Heart right ventricle (tissue), 16 donors: Measurements from ENCODE around the gene FUT8. TPM values are rescaled to one million over a fixed set of nuclear protein-coding genes. Genes with fewer than 3 reads are reported as not detected.

Experiments used
- ATAC-seq, 8 donors: fragments of 200-7000 bp; cut with Tn5 transposase; one replicate each; pipeline ENCODE4 v1.9.1; 2020; ENCODE audit warnings: mild to moderate bottlenecking in 8 of 8, moderate library complexity in 8 of 8, moderate number of reproducible peaks in 1 of 8
- DNase-seq, 2 donors: peaks; one replicate each; pipeline ENCODE4 v3.0.0-alpha.2; 2020
- H3K27ac ChIP-seq, 10 donors: fragments of 200-600 bp; sonication (generic) in 2 of 10; one replicate each; pipeline versions ENCODE4 v1.5.0 to v1.8.0; 2020 to 2022; ENCODE audit warnings: mild to moderate bottlenecking in 3 of 10
- H3K27me3 ChIP-seq, 7 donors: fragments of 200-600 bp; one replicate each; pipeline ENCODE4 v1.8.0; 2021 to 2022; ENCODE audit warnings: mild to moderate bottlenecking in 2 of 7
- H3K36me3 ChIP-seq, 9 donors: fragments of 200-600 bp; sonication (generic) in 1 of 9; one replicate each; pipeline versions ENCODE4 v1.5.0 to v1.8.0; 2020 to 2022; ENCODE audit warnings: mild to moderate bottlenecking in 2 of 9
- H3K4me1 ChIP-seq, 9 donors: fragments of 200-600 bp; sonication (generic) in 1 of 9; one replicate each; pipeline versions ENCODE4 v1.5.0 to v1.8.0; 2020 to 2022; ENCODE audit warnings: mild to moderate bottlenecking in 4 of 9
- H3K4me3 ChIP-seq, 10 donors: fragments of 200-600 bp; sonication (generic) in 2 of 10; one replicate each; pipeline versions ENCODE4 v1.5.0 to v1.8.0; 2020 to 2022; ENCODE audit warnings: mild to moderate bottlenecking in 7 of 10, moderate library complexity in 2 of 10
- H3K9me3 ChIP-seq, 11 donors: fragments of 200-600 bp in 10 of 11; sonication (generic) in 2 of 11; one replicate each; pipeline versions ENCODE4 v1.5.0 to v1.8.0; 2013 to 2022; ENCODE audit warnings: mild to moderate bottlenecking in 2 of 11, control low read depth in 1 of 11, moderate library complexity in 1 of 11
- WGBS, 2 donors: extraction: QIAGEN DNeasy Blood & Tissue Kit; methylation state at CpG; one replicate each; pipeline ENCODE4 v1.1.7; 2013; ENCODE audit warnings: inconsistent platforms in 1 of 2; 5-methylcytosine and 5-hydroxymethylcytosine counted together
- intact Hi-C, 10 donors: fragments of 100-400 bp; cut with DNase I; formaldehyde crosslinking; loops; one replicate each; pipeline versions ENCODE4 v1.11.1 to v1.14.2; 2022
- polyA plus RNA-seq, 2 donors: library from polyadenylated mRNA; stranded (reverse); fragments of 200-250 nt; gene quantifications; one replicate each; pipeline ENCODE4 v1.2.3, GENCODE V29; 2013
- total RNA-seq, 10 donors: library from RNA; stranded (reverse); fragmentation: NEBNext Ultra II Directional in 3 of 10; extraction: Animal tissue kit (Norgen Biotek cat#: 25700) in 3 of 10; gene quantifications; one replicate each; pipeline versions ENCODE4 v1.2.1 to v1.2.4, GENCODE V29; 2021 to 2023
- TF ChIP-seq, protein P1 (sequence below), 9 donors: fragments of 200-600 bp; sonication (generic) in 2 of 9; IDR thresholded peaks; one replicate each; pipeline versions ENCODE4 v1.5.0 to v1.8.0; 2021 to 2022; ENCODE audit warnings: antibody characterized with exemption in 9 of 9, mild to moderate bottlenecking in 5 of 9, moderate library complexity in 1 of 9
- donor health status: Arrhythmogenic right ventricular cardiomyopathy.
- donor health status: ischemic (EF 13 %, LVEDD 7.1; RV severe dilation, severe dysfunction).
- donor health status: healthy with polysubstance abuse.
- donor health status: DM: no; HTN: yes; CAD: no.
- donor health status: DM: no; HTN: no; CAD: no.
- donor health status: ischemic (EF 25% LVEDD 6.9; RV normal size, moderate dysfunction).
- donor health status: ischemic (EF 25% LVEDD 5.7; RV mildly dilated, moderate dysfunction).
- donor health status: healthy.
- donor health status: DM: yes; HTN: yes; CAD: no.
- donor health status: Ischemic cardiomyopathy.
- donor health status: ischemic (EF 35%, LVEDD 5.7; RV mildly dilated, moderate dysfunction).
- donor health status: nonischemic (EF 11% LVEDD 7.7; RV severe dilation, severe dysfunction).
- donor health status: DM: yes; HTN: yes; CAD: no.
- donor health status: PGD.
- donor health status: ischemic (EF 29% LVEDD 5.4; RV normal size, mild dysfunction).
- donor health status: nonischemic (EF 23%, LVEDD 6.1; RV moderate dilation, normal function).

FUT8 gene
- total and polyA plus RNA-seq, 12 donors = 2.9 to 16.1 (median 9.9) TPM

DNA sequence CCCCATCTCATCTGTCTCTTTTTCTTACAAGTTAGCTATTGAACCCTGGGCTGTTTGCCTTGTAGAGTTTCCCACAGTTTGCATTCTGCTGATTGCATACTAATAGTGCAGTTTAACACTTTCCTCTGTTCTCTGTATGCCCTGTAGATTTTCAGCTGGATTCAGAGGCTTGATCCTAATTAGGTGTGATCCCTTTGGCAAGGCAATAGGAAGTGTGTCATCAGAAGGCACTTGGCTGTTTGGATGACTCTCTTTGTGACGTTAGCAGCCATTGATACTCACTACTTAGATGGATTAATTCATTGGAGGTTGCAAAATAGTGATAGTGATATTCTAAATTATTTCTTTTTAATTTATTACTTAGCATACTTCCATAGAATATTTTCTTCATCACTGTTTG lies 33.6 kb downstream of the FUT8 start:
- Histone ChIP-seq H3K27me3 (no peaks in the 10 kb centered on the region), H3K36me3 (no peaks in the 10 kb centered on the region), H3K27ac (no peak overlapping the region), H3K4me1 (peaks cover 0 to 11% (median 0%) of the 10 kb centered on the region in 9 donors), H3K4me3 (no peak overlapping the region), H3K9me3 (peaks cover 0 to 5% (median 0%) of the 10 kb centered on the region in 11 donors)
- 38 to 51% methylated on average over 1 of the region's 1 CpG for WGBS, 2 donors
- TF ChIP-seq, protein P1, sequence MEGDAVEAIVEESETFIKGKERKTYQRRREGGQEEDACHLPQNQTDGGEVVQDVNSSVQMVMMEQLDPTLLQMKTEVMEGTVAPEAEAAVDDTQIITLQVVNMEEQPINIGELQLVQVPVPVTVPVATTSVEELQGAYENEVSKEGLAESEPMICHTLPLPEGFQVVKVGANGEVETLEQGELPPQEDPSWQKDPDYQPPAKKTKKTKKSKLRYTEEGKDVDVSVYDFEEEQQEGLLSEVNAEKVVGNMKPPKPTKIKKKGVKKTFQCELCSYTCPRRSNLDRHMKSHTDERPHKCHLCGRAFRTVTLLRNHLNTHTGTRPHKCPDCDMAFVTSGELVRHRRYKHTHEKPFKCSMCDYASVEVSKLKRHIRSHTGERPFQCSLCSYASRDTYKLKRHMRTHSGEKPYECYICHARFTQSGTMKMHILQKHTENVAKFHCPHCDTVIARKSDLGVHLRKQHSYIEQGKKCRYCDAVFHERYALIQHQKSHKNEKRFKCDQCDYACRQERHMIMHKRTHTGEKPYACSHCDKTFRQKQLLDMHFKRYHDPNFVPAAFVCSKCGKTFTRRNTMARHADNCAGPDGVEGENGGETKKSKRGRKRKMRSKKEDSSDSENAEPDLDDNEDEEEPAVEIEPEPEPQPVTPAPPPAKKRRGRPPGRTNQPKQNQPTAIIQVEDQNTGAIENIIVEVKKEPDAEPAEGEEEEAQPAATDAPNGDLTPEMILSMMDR (IDR thresholded peaks at IDR 0.05) = no peak
- ATAC-seq (no peak), DNase-seq (no peak)
- intact Hi-C loops = no loop called here

DNA sequence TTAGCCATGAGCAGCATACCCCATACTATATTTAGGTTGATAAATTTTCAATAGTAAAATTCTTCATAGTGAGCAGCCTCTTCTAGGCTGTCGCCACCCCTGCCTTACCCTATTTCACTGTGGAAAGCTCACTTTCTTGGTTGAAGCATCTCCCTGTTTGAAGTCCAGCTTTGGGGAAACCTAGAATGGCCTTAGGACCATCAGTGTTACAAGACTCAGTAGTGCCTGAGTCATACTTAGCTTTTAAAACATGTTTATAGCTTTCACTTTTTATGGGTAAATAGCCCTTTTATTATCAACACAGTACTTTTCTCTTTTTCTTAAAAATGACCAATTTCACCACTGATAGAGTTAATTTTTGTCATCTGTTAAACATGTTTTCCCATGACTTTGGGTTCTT lies 37.1 kb downstream of the FUT8 start:
- Histone ChIP-seq H3K27ac (no peak overlapping the region), H3K4me3 (no peak overlapping the region), H3K27me3 (no peaks in the 10 kb centered on the region), H3K9me3 (peaks cover 0 to 6% (median 0%) of the 10 kb centered on the region in 11 donors), H3K4me1 (peaks cover 0 to 11% (median 0%) of the 10 kb centered on the region in 9 donors), H3K36me3 (no peaks in the 10 kb centered on the region)
- TF ChIP-seq, protein P1 (IDR thresholded peaks at IDR 0.05) = no peak
- DNase-seq = no peak
- no peak for ATAC-seq
- 97 to 98% methylated on average over 1 of the region's 1 CpG for WGBS, 2 donors
- intact Hi-C loops = no loop called here

DNA sequence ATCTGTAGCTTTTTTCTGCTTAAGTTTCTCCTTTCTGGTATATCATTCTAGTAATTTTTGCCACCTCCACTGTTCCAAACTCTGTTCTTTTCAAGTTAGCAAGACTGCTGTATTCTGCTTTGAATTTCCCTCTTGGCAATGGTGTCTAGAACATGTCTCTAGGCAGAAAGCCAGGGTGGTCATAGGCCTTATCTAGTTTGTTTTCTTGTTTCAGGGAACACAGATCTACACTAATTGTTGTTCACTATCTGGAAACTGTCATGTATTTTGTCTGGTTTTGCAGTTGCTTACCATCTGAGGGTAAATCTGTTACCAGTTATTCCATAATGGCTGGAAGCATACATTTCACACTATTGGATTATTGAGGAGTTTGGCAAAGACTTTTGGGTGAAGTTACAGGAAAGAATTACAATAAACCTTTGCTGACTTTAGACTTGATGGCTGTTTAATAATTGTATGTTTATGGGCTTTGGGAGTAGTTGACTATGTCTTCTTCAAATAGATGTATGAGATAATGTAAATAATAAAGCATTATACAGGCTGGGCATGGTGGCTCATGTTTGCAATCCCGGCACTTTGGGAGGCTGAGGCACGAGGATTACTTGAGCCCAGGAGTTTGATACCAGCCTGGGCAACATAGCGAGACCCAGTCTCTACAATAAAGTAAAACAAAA lies 41.4 kb downstream of the FUT8 start:
- DNase-seq (no peak), ATAC-seq (no peak)
- 98% methylated on average over 3 of the region's 3 CpGs for WGBS, 2 donors
- Histone ChIP-seq H3K9me3 (peaks cover 0 to 14% (median 0%) of the 10 kb centered on the region in 11 donors), H3K27ac (no peak overlapping the region), H3K4me1 (peaks cover 0 to 10% (median 0%) of the 10 kb centered on the region in 9 donors), H3K27me3 (no peaks in the 10 kb centered on the region), H3K4me3 (no peak overlapping the region), H3K36me3 (peaks cover 0 to 35% (median 7%) of the 10 kb centered on the region in 9 donors)
- intact Hi-C loops = no loop called here
- TF ChIP-seq, protein P1 (IDR thresholded peaks at IDR 0.05) = no peak

DNA sequence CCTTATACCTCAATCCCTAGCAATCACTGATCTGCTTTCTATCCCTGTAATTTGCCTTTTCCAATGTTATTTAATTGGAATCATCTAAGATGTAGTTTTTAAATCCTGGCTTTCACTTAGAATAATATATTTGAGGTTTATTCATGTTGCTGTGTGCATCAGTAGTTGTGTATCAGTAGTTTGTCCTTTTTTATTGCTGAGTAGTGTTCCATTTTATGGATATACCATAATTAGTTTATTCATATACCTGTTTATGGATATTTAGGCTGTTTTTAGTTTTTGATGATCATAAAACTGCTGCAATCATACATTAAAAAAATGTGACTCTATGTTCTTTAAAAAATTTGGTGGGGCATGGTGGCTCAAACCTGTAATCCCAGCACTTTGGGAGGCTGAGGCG lies 43.7 kb downstream of the FUT8 start:
- no peak overlapping the region for H3K27ac ChIP-seq
- no peak overlapping the region for H3K4me3 ChIP-seq
- no peaks in the 10 kb centered on the region for H3K27me3 ChIP-seq
- ATAC-seq (no peak), DNase-seq (no peak)
- TF ChIP-seq, protein P1 (IDR thresholded peaks at IDR 0.05) = no peak
- peaks cover 0 to 54% (median 7%) of the 10 kb centered on the region in 9 donors for H3K36me3 ChIP-seq
- H3K9me3 ChIP-seq = peaks cover 0 to 14% (median 0%) of the 10 kb centered on the region in 11 donors
- intact Hi-C loops = no loop called here
- peaks cover 0 to 10% (median 0%) of the 10 kb centered on the region in 9 donors for H3K4me1 ChIP-seq
- WGBS, 2 donors = 88 to 100% methylated on average over 1 of the region's 1 CpG
